ENCODE measurements around the gene HTRA2.
"Not testable (repeated sequence)": the region's sequence is repeated elsewhere in the genome, so short reads cannot be mapped to it uniquely, and the experiment has no call there.

HTRA2 gene

GRCh38 chr2:74546004-74546403, 16.3 kb downstream of the HTRA2 start:
- no peak for DNase-seq

DNA sequence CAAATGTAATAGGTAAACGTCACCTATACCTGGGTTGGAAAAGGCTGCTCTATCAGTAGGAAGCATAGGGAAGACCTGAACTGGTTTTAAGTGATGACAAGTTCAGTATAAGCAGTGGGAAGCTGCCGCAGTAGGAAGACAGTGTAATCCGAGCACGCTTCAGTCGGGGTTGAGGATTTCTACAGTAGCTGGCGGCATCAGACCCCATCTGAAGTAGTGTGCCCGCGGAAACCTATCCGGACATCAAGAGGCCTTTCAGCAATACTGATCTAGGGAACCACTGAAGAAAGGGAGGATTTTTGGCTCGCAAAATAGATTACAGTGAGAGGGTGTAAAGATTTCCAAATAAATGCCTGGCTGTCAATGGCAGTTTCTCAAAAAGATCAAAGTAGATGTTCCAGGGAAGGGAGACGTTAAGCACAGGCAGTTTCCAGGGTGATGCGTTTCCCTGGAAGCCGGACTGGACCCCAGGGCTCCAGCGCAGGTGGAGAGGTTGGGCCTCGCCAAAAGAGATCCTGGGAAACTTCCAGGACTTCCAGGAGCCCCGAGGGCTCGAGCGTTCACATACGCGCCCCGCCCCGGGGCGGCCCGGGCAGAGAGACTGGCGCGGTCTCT, 18.7 kb downstream of the HTRA2 start:
- DNase-seq, result peak; percentile 16

DNA sequence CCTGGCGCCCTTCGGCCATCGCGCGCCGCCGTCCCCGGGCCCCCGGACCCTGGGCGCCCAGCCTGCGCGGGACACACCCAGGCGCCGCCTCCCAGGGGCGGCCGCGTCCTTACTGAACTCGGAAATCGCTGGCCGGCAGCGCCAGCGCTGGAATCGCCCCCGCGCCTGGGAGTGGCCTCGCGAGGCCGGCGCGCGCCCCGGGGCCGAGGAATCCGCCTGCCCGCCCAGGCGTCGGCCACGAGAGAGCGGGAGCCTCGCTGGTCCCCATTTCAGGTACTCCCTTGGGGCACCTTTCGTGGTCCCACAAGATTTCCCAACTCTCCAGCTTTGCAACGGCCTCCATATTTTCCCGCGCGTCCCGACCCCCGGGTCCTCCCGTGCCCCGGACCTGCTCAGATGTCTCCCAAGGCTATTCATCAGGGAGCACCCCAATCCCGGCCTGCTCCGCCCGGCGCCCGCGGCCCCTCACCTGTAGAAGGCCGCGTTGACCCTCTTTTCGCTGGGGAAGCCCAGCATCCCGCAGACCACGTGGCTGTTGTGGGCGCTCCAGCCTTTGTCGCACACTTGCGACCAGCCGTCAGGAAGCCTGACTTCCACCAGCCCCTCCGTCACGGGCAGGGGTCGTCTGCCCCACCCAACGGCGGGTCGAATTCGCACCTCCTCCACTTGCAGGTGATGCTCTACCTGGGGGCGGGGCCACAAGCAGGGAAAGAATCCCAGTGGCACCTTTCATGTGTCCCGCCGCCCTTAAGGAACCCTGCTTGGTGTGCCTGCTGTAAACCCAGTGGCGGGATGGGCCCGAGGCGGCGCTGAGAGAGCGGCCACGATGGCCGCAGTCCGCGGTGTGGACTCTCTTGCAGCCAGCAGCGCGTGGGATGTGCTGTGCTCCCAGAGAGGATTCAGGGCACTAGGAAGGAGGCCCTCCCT, 19.4 kb downstream of the HTRA2 start:
- DNase-seq, result no peak

GRCh38 chr2:74550231-74550630, 20.5 kb downstream of the HTRA2 start:
- DNase-seq, result no peak

GRCh38 chr2:74551530-74551929, 21.8 kb downstream of the HTRA2 start:
- DNase-seq, result no peak

DNA sequence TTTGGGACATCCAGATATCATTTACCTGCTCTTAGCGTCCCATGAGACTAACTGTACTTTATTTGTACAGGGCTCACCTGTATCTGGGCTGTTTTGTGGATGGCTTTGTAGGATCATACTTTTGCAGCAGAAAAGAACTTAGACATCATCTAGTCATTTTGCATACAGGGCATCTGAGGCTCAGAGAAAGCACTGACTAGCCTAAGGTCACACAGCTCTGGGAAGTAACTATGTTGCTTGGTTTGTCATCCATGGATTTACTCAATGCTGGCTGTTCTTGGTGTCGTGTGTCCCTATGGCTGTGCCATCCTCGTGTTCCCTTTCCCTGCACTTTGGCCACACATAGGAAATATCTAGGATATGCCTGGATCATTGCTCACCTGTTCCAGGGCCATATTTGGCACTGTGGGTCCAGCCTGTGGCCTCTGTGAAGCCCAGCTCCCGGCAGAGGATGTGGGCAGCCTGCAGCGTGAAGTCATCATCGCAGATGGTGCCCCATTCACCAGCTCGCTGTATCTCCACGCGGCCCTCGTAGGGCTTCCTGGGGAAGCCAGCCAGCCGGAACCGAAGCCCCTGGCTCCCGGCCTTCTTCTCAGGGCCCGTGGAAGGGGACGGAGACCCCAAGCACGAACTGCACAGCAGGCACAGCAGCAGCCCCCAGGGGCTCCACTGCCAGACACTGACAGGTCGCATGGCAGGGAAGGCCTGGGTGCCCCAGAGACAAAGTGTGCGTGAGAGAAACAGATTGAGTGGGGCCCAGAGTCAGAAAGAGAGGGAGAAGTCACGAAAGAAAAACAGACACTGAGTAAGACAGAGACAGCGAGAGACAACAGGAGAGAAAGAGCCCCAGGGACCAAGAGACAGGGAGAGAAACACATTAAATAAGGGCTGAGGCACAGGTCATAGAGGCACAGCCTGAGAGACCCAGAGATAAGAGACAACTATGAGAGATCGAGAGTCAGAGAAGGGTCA, 22.5 kb downstream of the HTRA2 start:
- DNase-seq, result no peak

GRCh38 chr2:74552914-74553811, 23.4 kb downstream of the HTRA2 start:
- DNase-seq, result no peak

DNA sequence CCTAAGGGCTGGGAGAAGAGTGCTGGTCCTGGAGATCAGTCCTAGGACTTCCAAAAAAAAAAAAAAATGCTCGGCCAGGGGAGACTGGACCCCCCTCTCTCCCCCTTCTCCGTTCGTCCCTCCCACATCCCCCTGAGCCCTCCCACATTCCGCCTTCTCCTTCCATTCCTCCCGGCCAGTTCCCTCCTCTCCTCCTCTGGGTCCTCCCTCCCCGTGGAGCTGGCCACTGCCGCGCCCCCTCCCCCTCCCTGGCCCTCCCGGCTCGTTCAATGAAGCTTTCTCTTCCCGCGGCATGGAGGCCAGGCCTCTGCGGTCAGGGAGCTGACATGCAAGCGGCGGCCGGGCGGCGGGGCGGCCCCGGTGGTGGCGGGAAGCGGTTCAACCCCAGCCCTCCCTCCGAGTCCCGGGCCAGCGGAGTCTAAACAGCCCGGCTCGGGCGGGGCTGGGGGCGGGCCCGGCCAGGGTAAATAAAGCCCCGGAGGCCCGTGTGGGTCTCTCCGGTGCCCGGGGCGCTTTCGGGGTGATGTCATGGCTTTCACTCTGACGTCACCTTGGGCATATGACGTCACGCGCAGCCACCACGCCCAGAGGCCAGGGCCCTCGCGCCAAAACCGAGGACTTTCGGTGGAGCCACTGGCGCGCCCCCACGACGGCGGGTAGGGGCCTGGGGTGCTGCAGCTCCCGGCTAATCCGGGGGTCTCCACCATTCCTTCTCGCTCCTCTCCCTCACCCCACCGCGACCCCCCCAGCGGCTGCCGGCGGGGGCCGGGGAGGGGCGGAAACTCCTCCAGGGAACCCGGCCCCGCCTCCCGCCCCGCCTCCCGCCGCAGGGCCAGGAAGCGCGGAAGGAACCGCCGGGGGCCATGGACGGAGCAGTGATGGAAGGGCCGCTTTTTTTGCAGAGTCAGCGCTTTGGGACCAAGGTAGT, 24.4 kb downstream of the HTRA2 start, which contains the start of the genes DOK1 and LOXL3:
DOK1 (plus strand) TSS at position 829 of the 928 bp plus-strand sequence; CDS start at position 864, 35 bp downstream.
LOXL3 (minus strand) TSS at position 51 of the 928 bp plus-strand sequence. CDS start 1,308 bp downstream, outside the sequence.
- no peak for DNase-seq

DNA sequence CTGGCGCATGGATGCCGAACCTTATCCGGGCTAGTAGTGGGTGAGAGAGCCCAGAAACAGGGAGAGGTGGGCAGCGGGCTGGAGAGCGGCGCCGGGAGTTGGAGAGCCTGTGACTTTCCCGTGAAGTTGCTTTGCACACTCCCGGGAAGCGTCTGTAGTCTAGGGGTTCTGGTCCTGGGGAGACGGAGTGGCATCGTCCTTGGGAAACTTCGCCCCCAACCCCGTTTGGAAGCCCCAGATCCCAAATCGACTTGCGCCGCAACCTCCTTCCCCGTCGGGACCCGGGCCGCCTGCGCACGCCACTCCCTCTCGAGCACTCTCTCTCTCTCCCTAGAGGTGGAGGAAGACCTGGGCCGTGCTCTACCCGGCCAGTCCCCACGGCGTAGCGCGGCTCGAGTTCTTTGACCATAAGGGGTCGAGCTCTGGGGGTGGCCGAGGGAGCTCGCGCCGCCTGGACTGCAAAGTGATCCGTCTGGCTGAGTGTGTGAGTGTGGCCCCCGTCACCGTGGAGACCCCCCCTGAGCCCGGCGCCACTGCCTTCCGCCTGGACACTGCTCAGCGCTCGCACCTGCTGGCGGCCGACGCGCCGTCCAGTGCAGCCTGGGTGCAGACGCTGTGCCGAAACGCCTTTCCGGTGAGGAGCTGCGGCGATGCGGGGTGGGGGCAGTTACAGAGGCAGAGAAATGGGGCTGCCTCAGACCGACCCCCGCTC, 25.2 kb downstream of the HTRA2 start:
- DNase-seq, result no peak

DNA sequence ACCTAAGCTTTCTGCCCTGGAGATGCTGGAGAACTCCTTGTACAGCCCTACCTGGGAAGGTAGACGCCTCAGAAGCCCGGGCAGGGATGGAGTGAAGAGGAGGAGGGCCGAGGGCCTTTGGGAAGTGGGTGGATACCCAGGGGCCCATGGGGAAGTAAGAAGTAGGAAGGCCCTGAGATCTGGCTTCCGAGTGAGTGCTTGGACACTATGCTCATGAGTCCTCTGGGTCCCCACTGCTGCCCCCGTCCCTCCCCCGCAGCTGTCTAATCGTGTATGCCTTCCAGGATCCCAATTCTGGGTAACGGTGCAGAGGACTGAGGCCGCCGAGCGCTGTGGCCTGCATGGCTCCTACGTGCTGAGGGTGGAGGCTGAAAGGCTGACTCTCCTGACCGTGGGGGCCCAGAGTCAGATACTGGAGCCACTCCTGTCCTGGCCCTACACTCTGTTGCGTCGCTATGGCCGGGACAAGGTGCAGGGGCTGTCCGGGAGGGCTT, 25.9 kb downstream of the HTRA2 start:
- no peak for DNase-seq

GRCh38 chr2:74556159-74556558, 26.4 kb downstream of the HTRA2 start:
- DNase-seq, result no peak

GRCh38 chr2:74556831-74557370, 27.2 kb downstream of the HTRA2 start:
- no peak for DNase-seq

DNA sequence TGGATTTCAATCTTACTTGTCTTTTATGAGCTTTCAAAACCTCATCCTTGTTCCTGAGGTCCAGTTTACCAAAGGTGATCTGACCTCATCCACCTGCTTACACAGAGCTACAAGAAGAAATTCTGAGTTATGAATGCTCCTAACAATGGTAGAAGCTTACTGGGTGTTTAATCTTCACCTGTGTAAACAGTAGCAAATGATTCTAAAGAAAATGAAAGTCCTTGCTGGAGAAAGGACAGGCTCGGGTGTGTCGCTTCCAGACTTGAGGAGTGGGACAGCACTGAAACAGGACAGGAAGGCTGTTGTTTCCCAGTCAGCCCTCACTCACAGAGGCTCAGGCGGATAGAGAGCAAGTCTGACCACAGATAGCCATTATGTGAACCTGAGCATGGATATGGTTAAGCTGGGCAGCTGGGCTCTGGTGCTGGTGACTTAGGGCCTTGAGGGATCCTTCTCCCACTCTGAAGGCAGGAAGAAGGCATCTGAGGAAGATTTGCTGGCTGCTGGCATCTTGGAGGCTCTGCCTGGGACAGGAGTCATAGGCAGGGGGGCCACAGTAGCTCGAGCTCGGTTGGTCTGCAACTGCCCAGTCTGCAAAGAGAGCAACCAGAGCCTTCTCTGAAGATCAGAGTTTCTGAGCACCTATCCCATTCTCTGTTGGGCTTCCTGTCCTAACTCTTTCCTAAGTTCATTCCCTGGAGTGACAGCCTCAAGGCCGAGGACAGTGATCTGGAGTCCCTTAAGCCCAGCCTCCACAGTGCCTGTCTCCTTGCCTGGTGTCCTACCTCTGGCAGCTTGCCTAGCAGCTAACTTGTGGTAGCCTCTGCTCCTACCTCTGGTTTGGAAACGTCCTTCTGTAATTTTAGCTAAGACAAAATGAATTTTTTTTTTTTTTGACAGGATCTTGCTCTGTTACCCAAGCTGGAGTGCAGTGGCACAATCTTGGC, 28.8 kb downstream of the HTRA2 start:
- DNase-seq, result no peak

GRCh38 chr2:74559912-74560311, 30.2 kb downstream of the HTRA2 start:
- DNase-seq, result no peak

- DNase-seq, result no peak
Observed at GRCh38 chr2:74560591-74560990, 30.9 kb downstream of the HTRA2 start.

DNA sequence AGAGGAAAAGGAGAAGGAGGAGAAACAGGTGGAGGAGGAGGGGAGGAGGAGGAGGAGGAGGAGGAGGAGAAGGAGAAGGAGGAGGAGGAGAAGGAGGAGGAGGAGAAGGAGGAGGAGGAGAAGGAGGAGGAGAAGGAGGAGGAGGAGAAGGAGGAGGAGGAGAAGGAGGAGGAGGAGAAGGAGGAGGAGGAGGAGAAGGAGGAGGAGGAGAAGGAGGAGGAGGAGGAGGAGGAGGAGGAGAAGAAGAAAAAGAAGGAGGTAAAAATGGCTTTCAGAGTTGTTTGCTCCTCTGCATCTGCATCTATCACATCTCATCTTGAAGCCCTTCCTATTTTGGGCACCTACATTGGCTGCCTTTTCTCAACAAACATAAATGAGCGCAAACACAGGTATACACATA, 31.3 kb downstream of the HTRA2 start:
- not testable (repeated sequence) for DNase-seq

GRCh38 chr2:74562126-74562775, 32.5 kb downstream of the HTRA2 start:
- no peak for DNase-seq

DNA sequence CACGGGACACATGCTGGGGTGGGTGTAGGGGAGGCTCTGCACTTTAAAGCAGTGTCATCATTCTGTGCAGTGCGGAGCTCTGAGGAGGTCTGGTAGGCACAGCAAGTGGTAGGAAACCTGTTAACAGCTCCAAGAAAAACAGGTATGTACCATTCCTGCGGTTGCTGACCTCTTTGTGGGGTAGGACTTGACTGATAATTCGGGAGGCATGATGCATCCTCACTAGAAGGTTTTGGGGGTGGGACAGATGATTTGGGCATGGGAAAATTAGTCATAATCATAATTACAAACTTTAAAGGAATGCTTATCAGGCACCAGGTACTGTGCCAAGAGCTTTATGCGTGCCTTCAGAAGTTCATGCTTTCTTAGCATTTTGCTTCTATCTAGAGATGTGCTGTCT, 34.5 kb downstream of the HTRA2 start:
- no peak for DNase-seq
